ENCODE measurements around the gene TP73. TPM values are rescaled to one million over a fixed set of nuclear protein-coding genes. Genes with fewer than 3 reads are reported as not detected.

TP73 gene
- total RNA-seq, 1 experiment from 2014 or later: 1.6 TPM

DNA sequence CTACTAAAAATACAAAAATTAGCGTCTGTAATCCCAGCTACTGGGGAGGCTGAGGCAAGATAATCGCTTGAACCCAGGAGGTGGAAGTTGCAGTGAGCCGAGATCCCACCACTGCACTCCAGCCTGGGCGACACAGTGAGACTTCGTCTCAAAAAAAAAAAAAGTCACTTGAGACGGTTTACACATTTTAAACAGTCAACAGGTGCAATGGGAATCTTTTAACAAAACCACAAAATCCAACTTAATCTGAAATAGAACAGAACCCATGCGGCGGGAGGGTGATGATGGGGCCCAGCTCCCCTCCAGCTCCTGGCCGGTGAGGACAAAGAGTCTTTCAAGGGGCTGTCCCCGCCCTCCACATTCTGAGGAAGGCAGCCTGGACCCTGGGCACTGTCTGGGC lies 48.3 kb downstream of the TP73 start:
- Histone ChIP-seq H3K27me3 (ENCODE audit: control insufficient read depth, insufficient read depth, low read length) (peaks cover 2% of the 10 kb centered on the region; the same call in 1 of the 2 replicates), H3K36me3 (replicated peaks; ENCODE audit: control insufficient read depth, insufficient read depth, low read length) (no peaks in the 10 kb centered on the region), H3K4me3 (ENCODE audit: insufficient read depth, low read depth, low read length) (no peak overlapping the region)
- no peak for DNase-seq

DNA sequence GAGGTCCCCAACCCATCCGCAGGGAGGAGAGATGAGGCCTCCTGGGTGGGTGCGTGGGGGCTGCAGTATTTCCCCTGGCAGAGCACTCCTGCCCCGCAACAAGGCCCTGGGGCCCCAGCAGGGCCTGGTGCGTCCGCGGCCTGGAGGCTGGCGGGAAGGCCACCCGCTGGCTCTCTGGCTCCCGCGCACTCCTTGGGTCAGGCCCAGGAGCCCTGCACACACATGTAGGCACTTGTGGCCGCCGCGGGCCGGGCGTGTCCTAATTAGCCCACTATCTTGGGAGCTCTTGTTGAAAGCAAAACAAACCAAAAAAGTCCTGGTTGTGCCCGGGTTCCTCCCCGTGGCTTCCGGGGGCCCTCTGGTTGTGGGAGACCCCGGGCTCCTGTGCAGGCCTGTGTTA lies 50.2 kb downstream of the TP73 start:
- no peaks in the 10 kb centered on the region for H3K27me3 ChIP-seq (ENCODE audit: control insufficient read depth, insufficient read depth, low read length)
- no peak overlapping the region for H3K4me3 ChIP-seq (ENCODE audit: insufficient read depth, low read depth, low read length)
- no peaks in the 10 kb centered on the region for H3K36me3 ChIP-seq (replicated peaks; ENCODE audit: control insufficient read depth, insufficient read depth, low read length)
- DNase-seq: no peak

- H3K36me3 ChIP-seq (replicated peaks; ENCODE audit: control insufficient read depth, insufficient read depth, low read length): no peaks in the 10 kb centered on the region
- no peak overlapping the region for H3K4me3 ChIP-seq (ENCODE audit: insufficient read depth, low read depth, low read length)
- H3K27me3 ChIP-seq (ENCODE audit: control insufficient read depth, insufficient read depth, low read length): no peaks in the 10 kb centered on the region
- DNase-seq: peak; percentile 76
These were observed 50.8 kb downstream of the TP73 start for GRCh38 chr1:3702990-3703728.

- no peaks in the 10 kb centered on the region for H3K36me3 ChIP-seq (replicated peaks; ENCODE audit: control insufficient read depth, insufficient read depth, low read length)
- H3K4me3 ChIP-seq (ENCODE audit: insufficient read depth, low read depth, low read length): no peak overlapping the region
- H3K27me3 ChIP-seq (ENCODE audit: control insufficient read depth, insufficient read depth, low read length): no peaks in the 10 kb centered on the region; the same call in 1 of the 2 replicates
- DNase-seq: no peak
These were observed 51.6 kb downstream of the TP73 start for GRCh38 chr1:3703786-3704371.

GRCh38 chr1:3705341-3705950 lies 53.1 kb downstream of the TP73 start:
- Histone ChIP-seq H3K4me3 (ENCODE audit: insufficient read depth, low read depth, low read length) (no peak overlapping the region), H3K36me3 (replicated peaks; ENCODE audit: control insufficient read depth, insufficient read depth, low read length) (no peaks in the 10 kb centered on the region), H3K27me3 (ENCODE audit: control insufficient read depth, insufficient read depth, low read length) (no peaks in the 10 kb centered on the region; the same call in 1 of the 2 replicates)
- no peak for DNase-seq

GRCh38 chr1:3706651-3707297 lies 54.5 kb downstream of the TP73 start:
- Histone ChIP-seq H3K27me3 (ENCODE audit: control insufficient read depth, insufficient read depth, low read length) (no peaks in the 10 kb centered on the region; the same call in 1 of the 2 replicates), H3K4me3 (ENCODE audit: insufficient read depth, low read depth, low read length) (no peak overlapping the region)
- no peak for DNase-seq

DNA sequence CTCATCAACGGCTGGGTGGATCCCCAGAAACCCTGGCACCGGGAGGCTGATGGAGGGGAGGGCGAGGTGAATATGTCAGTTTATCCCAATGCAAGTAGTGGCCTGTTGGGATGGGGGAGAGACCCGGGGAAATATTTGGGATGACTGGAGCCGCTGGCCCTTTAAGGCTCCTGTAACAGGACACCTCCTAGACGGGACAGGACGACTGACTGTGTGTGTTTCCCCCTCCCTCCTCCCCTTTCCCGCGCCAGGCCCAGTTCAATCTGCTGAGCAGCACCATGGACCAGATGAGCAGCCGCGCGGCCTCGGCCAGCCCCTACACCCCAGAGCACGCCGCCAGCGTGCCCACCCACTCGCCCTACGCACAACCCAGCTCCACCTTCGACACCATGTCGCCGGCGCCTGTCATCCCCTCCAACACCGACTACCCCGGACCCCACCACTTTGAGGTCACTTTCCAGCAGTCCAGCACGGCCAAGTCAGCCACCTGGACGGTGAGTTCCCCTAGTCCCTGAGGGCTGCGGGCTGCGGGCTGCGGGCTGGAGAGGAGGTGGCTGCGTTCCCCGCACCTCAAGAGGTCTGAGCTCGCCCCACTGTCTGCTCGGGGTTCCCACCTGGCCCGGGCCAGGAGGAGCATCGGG lies 55.1 kb downstream of the TP73 start:
- no peak overlapping the region for H3K4me3 ChIP-seq (ENCODE audit: insufficient read depth, low read depth, low read length)
- peak; percentile 95 for DNase-seq
- H3K36me3 ChIP-seq (replicated peaks; ENCODE audit: control insufficient read depth, insufficient read depth, low read length): no peaks in the 10 kb centered on the region
- no peaks in the 10 kb centered on the region; the same call in 1 of the 2 replicates for H3K27me3 ChIP-seq (ENCODE audit: control insufficient read depth, insufficient read depth, low read length)

More at GRCh38 chr1:3706651-3707297, 54.5 kb downstream of the TP73 start:
- no peaks in the 10 kb centered on the region for H3K36me3 ChIP-seq (replicated peaks; ENCODE audit: control insufficient read depth, insufficient read depth, low read length)

GRCh38 chr1:3707939-3708328 lies 55.6 kb downstream of the TP73 start:
- peak; percentile 79 for DNase-seq
- H3K36me3 ChIP-seq (replicated peaks; ENCODE audit: control insufficient read depth, insufficient read depth, low read length): no peaks in the 10 kb centered on the region
- no peak overlapping the region for H3K4me3 ChIP-seq (ENCODE audit: insufficient read depth, low read depth, low read length)
- no peaks in the 10 kb centered on the region; the same call in 1 of the 2 replicates for H3K27me3 ChIP-seq (ENCODE audit: control insufficient read depth, insufficient read depth, low read length)

DNA sequence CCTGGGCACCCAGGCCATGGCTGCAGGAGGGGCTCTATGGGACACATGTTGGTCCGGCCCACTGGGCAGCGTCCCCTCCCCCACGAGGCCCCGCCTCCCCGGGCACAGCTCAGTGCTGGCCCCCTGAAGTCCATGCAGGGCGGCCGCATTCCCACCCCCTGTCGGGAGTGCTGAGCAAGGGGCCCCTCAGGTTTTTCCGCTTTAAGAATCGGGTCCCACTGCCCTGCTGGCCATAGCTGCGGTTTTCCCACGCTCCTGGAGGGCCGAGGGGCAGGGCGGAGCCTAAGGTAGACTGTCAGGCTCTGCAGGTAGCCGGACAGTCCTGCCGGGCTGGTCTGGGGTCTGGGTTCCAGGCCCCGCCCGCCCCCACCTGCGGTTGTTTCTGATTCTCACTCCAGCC lies 56.5 kb downstream of the TP73 start:
- DNase-seq: peak; percentile 89
- no peaks in the 10 kb centered on the region; the same call in 1 of the 2 replicates for H3K27me3 ChIP-seq (ENCODE audit: control insufficient read depth, insufficient read depth, low read length)

DNA sequence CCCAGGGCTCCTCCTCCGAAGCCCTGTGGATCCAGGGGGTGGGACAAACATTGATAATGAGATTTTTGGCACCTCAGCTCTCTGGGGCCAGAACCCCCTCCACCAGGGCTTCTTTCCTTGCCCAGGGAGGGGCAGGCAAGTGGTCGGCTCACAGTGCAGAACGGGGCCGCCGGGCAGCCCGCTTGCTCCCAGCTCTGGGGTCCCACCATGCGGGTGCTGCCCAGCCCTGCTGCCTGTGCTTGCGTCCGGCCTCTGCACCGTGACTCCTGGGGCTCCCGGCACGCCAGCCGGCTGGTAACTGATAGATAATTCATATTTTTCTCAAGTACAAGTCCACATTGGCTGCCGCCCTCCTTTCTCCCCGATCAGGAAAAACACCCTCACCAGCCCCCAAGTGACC lies 57.9 kb downstream of the TP73 start:
- DNase-seq: no peak
- no peak overlapping the region for H3K4me3 ChIP-seq (ENCODE audit: insufficient read depth, low read depth, low read length)
- H3K27me3 ChIP-seq (ENCODE audit: control insufficient read depth, insufficient read depth, low read length): no peaks in the 10 kb centered on the region; the same call in 1 of the 2 replicates
- no peaks in the 10 kb centered on the region for H3K36me3 ChIP-seq (replicated peaks; ENCODE audit: control insufficient read depth, insufficient read depth, low read length)

More for the DNA sequence above, 56.5 kb downstream of the TP73 start:
- Histone ChIP-seq H3K4me3 (ENCODE audit: insufficient read depth, low read depth, low read length) (no peak overlapping the region), H3K36me3 (replicated peaks; ENCODE audit: control insufficient read depth, insufficient read depth, low read length) (no peaks in the 10 kb centered on the region)

- no peak overlapping the region for H3K4me3 ChIP-seq (ENCODE audit: insufficient read depth, low read depth, low read length)
- no peaks in the 10 kb centered on the region for H3K36me3 ChIP-seq (replicated peaks; ENCODE audit: control insufficient read depth, insufficient read depth, low read length)
- H3K27me3 ChIP-seq (ENCODE audit: control insufficient read depth, insufficient read depth, low read length): no peaks in the 10 kb centered on the region; the same call in 1 of the 2 replicates
- DNase-seq: no peak
These were observed 59.1 kb downstream of the TP73 start for GRCh38 chr1:3711381-3711779.

DNA sequence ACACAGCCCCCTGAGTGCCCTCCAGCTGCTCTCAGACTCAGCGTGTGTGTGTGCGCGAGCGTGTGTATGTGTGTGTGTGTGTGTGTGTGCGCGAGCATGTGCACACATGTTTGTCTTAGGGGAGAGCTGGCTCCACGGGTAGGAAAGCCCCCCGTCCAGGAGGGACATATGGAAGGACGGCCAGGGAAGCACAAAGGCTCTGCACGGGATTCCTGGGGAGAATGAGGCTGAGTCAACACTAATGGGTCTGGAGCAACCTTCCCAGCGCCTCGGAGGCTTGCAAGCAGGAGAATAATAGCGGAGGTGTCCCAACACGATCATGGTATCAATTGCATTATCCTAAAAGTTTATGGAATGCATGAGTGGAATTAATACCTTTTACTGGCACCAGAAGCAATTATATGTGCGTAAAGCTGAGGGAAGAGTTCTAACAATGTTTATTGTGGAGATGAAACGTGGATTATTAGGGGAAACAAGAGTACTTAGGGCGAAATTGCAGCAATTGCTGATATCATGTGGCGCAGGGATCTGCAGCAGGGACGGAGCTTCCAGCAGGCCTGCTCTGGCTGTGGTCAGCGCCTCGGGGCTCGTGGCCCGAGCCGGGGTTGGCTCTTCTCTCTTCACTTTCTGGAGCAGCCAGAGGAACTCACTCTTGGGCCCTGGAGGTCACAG lies 59.6 kb downstream of the TP73 start:
- no peaks in the 10 kb centered on the region for H3K36me3 ChIP-seq (replicated peaks; ENCODE audit: control insufficient read depth, insufficient read depth, low read length)
- no peak for DNase-seq
- no peak overlapping the region for H3K4me3 ChIP-seq (ENCODE audit: insufficient read depth, low read depth, low read length)
- no peaks in the 10 kb centered on the region; the same call in 1 of the 2 replicates for H3K27me3 ChIP-seq (ENCODE audit: control insufficient read depth, insufficient read depth, low read length)

DNA sequence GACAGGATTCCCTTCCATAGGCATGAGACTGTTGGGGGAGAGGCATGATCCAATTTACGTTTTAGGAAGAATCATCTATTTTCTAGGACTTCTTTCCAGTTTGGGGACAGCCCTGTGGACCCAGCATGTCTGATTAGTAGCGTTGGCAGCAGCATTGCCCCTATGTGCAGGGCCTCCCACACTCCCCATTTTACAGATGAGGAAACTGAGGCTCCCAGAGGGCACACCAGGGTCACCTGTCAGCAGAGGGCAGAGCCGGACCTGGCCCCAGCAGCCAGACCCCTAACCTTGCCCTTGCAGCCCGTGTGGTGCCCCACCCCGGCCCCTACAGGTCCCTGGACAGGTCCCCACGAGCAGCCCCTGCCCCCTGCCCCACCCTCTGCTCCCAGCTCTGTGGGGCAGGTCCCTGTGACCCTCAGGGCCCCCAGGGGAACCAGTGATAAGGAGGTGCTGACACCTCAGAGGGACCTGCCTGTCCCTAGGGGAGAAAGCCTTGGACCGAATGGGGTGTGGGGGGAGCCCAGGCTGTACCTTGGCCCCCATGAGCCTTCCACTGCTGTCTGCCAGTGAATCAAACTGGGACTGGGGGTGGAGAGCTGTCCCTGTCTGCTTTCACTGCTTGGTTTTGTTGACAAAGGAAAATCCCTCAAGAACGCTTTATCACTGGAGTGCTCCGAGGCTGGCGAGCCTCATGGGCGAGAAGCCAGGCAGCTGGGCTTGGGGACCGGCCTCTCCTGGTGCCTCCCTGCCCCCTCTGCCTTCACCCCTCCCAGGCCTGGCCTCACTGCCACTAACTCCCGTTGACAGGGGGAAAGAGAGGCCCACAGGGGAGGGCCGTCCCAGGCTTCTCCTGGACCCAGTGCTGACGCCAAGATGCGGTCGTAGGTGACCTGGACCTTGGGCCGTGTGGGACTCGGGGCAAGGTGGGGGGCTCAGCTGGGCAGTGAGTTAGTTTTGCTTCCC lies 60.5 kb downstream of the TP73 start:
- no peak for DNase-seq
- Histone ChIP-seq H3K4me3 (ENCODE audit: insufficient read depth, low read depth, low read length) (no peak overlapping the region), H3K27me3 (ENCODE audit: control insufficient read depth, insufficient read depth, low read length) (no peaks in the 10 kb centered on the region; the same call in 1 of the 2 replicates), H3K36me3 (replicated peaks; ENCODE audit: control insufficient read depth, insufficient read depth, low read length) (no peaks in the 10 kb centered on the region)
